BLaER1 treated with 17β-estradiol and CSF1 and Interleukin-3, amounts not matched to agents 10 nM and 100 nM (cell line): ENCODE measurements around the gene WHAMM.
"Not testable (repeated sequence)": the region's sequence is repeated elsewhere in the genome, so short reads cannot be mapped to it uniquely, and the experiment has no call there.

Source experiments
- H3K27ac ChIP-seq, 11 experiments: shearing (Covaris generic); formaldehyde crosslinking; 2 replicates each; pipeline ENCODE4 v1.8.1; 2022
- H3K27me3 ChIP-seq, 11 experiments: shearing (Covaris generic); formaldehyde crosslinking; 2 replicates each; pipeline ENCODE4 v1.8.1; 2022
- H3K36me3 ChIP-seq, 11 experiments: shearing (Covaris generic); formaldehyde crosslinking; 2 replicates each; pipeline ENCODE4 v1.8.1; 2022
- H3K4me1 ChIP-seq, 10 experiments: shearing (Covaris generic); formaldehyde crosslinking; 2 replicates each; pipeline ENCODE4 v1.8.1; 2022
- H3K4me2 ChIP-seq, 11 experiments: shearing (Covaris generic); formaldehyde crosslinking; 2 replicates each; pipeline ENCODE4 v1.8.1; 2022
- H3K4me3 ChIP-seq, 10 experiments: shearing (Covaris generic); formaldehyde crosslinking; 2 replicates each; pipeline ENCODE4 v1.8.1; 2022
- H3K9ac ChIP-seq, 11 experiments: shearing (Covaris generic); formaldehyde crosslinking; 2 replicates each; pipeline ENCODE4 v1.8.1; 2022
- H3K9me3 ChIP-seq, 11 experiments: shearing (Covaris generic); formaldehyde crosslinking; replicated peaks in 1 of 11; 2 replicates each; pipeline ENCODE4 v1.8.1; 2022
- H4K20me1 ChIP-seq, 11 experiments: shearing (Covaris generic); formaldehyde crosslinking; 2 replicates each; pipeline ENCODE4 v1.8.1; 2022
- Cebpa-rat ChIP-seq, 11 experiments: shearing (Covaris generic); IDR thresholded peaks; 2 replicates each; pipeline ENCODE4 v1.8.1; 2022

Gene WHAMM

GRCh38 chr15:82808634-82809041 is 790 bp upstream of the WHAMM start:
- Histone ChIP-seq H3K9me3 (no peaks in the 10 kb centered on the region), H3K9ac (no peak overlapping the region), H3K4me3 (peak overlapping the region in 3 of 10 experiments; percentile 96 to 99 (median 97); a peak in 2 of 20 replicates), H3K4me1 (peaks cover 55 to 75% (median 68%) of the 10 kb centered on the region in 10 experiments), H4K20me1 (peaks cover 16 to 39% (median 31%) of the 10 kb centered on the region in 11 experiments; a peak in 20 of 22 replicates), H3K4me2 (peak overlapping the region; percentile 46 to 88 (median 62)), H3K27me3 (no peaks in the 10 kb centered on the region), H3K27ac (peak overlapping the region in 4 of 11 experiments; percentile 0 to 100 (median 60); a peak in 2 of 22 replicates), H3K36me3 (peaks cover 8 to 18% (median 16%) of the 10 kb centered on the region in 11 experiments)
- no peak for TF ChIP-seq Cebpa-rat (IDR thresholded peaks at IDR 0.05)

GRCh38 chr15:82810061-82810889 is 847 bp downstream of the WHAMM start:
- H3K4me3 ChIP-seq, result peak overlapping the region; percentile 88 to 99 (median 98)
- peak overlapping the region; percentile 67 to 93 (median 85) for H3K4me2 ChIP-seq
- H3K36me3 ChIP-seq, result peaks cover 20 to 34% (median 30%) of the 10 kb centered on the region in 11 experiments
- H3K27me3 ChIP-seq, result no peaks in the 10 kb centered on the region
- peak overlapping the region; percentile 94 to 100 (median 98) for H3K9ac ChIP-seq
- H4K20me1 ChIP-seq, result peaks cover 16 to 51% (median 39%) of the 10 kb centered on the region in 11 experiments; a peak in 20 of 22 replicates
- no peaks in the 10 kb centered on the region for H3K9me3 ChIP-seq
- H3K4me1 ChIP-seq, result peaks cover 40 to 59% (median 52%) of the 10 kb centered on the region in 10 experiments
- peak in 7 of 11 experiments; percentile 60 to 82 (median 68); a peak in 12 of 22 replicates for TF ChIP-seq Cebpa-rat (IDR thresholded peaks at IDR 0.05)
- H3K27ac ChIP-seq, result peak overlapping the region; percentile 94 to 100 (median 99)

GRCh38 chr15:82810890-82811426 is 1.5 kb downstream of the WHAMM start:
- TF ChIP-seq Cebpa-rat (IDR thresholded peaks at IDR 0.05), result no peak
- peak overlapping the region; percentile 88 to 99 (median 98) for H3K4me3 ChIP-seq
- H3K27ac ChIP-seq, result peak overlapping the region; percentile 94 to 100 (median 99); a peak in 21 of 22 replicates
- H3K27me3 ChIP-seq, result no peaks in the 10 kb centered on the region
- no peaks in the 10 kb centered on the region for H3K9me3 ChIP-seq
- H3K36me3 ChIP-seq, result peaks cover 27 to 41% (median 37%) of the 10 kb centered on the region in 11 experiments
- peaks cover 33 to 52% (median 45%) of the 10 kb centered on the region in 10 experiments for H3K4me1 ChIP-seq
- peak overlapping the region; percentile 94 to 100 (median 98) for H3K9ac ChIP-seq
- peaks cover 20 to 58% (median 45%) of the 10 kb centered on the region in 11 experiments; a peak in 20 of 22 replicates for H4K20me1 ChIP-seq
- peak overlapping the region; percentile 67 to 93 (median 85) for H3K4me2 ChIP-seq

- H3K4me1 ChIP-seq, result peaks cover 18 to 32% (median 26%) of the 10 kb centered on the region in 10 experiments
- H3K27me3 ChIP-seq, result no peaks in the 10 kb centered on the region
- H3K27ac ChIP-seq, result no peak overlapping the region; a peak in 1 of 22 replicates
- peaks cover 0 to 3% (median 0%) of the 10 kb centered on the region in 11 experiments; a peak in 1 of 22 replicates for H3K9me3 ChIP-seq
- peaks cover 47 to 61% (median 58%) of the 10 kb centered on the region in 11 experiments for H3K36me3 ChIP-seq
- no peak overlapping the region for H3K4me3 ChIP-seq
- H3K9ac ChIP-seq, result no peak overlapping the region
- peaks cover 28 to 74% (median 61%) of the 10 kb centered on the region in 11 experiments; a peak in 20 of 22 replicates for H4K20me1 ChIP-seq
- no peak for TF ChIP-seq Cebpa-rat (IDR thresholded peaks at IDR 0.05)
- peak overlapping the region in 6 of 11 experiments; percentile 44 to 93 (median 87); a peak in 9 of 22 replicates for H3K4me2 ChIP-seq
Observed at GRCh38 chr15:82812994-82813393, 3.6 kb downstream of the WHAMM start.

- H3K27me3 ChIP-seq, result no peaks in the 10 kb centered on the region
- H3K9me3 ChIP-seq, result peaks cover 0 to 17% (median 11%) of the 10 kb centered on the region in 11 experiments; a peak in 16 of 22 replicates
- H3K27ac ChIP-seq, result no peak overlapping the region
- H3K9ac ChIP-seq, result no peak overlapping the region
- H3K4me3 ChIP-seq, result no peak overlapping the region
- peaks cover 83 to 100% (median 95%) of the 10 kb centered on the region in 11 experiments for H3K36me3 ChIP-seq
- no peak for TF ChIP-seq Cebpa-rat (IDR thresholded peaks at IDR 0.05)
- peaks cover 9 to 42% (median 29%) of the 10 kb centered on the region in 11 experiments; a peak in 19 of 22 replicates for H4K20me1 ChIP-seq
- H3K4me2 ChIP-seq, result no peak overlapping the region
- no peaks in the 10 kb centered on the region for H3K4me1 ChIP-seq
Observed at GRCh38 chr15:82820128-82820527, 10.7 kb downstream of the WHAMM start.

- Histone ChIP-seq H4K20me1 (peaks cover 0 to 42% (median 25%) of the 10 kb centered on the region in 11 experiments; a peak in 18 of 22 replicates), H3K9me3 (peaks cover 0 to 17% (median 11%) of the 10 kb centered on the region in 11 experiments; a peak in 16 of 22 replicates), H3K36me3 (peaks cover 83 to 100% (median 95%) of the 10 kb centered on the region in 11 experiments)
- H3K27me3 ChIP-seq, H3K9ac ChIP-seq, H3K4me2 ChIP-seq, H3K27ac ChIP-seq, H3K4me3 ChIP-seq, H3K4me1 ChIP-seq: not testable (repeated sequence)
Observed at GRCh38 chr15:82821396-82821795, 12.0 kb downstream of the WHAMM start.

- H3K27me3 ChIP-seq, H3K4me1 ChIP-seq, H3K4me3 ChIP-seq, H3K27ac ChIP-seq, H3K9ac ChIP-seq, H3K4me2 ChIP-seq: not testable (repeated sequence)
- Histone ChIP-seq H4K20me1 (peaks cover 0 to 42% (median 20%) of the 10 kb centered on the region in 11 experiments; a peak in 16 of 22 replicates), H3K9me3 (peaks cover 0 to 17% (median 11%) of the 10 kb centered on the region in 11 experiments; a peak in 16 of 22 replicates), H3K36me3 (peaks cover 83 to 100% (median 95%) of the 10 kb centered on the region in 11 experiments)
Observed at GRCh38 chr15:82821851-82822250, 12.4 kb downstream of the WHAMM start.

GRCh38 chr15:82823049-82823448 is 13.6 kb downstream of the WHAMM start:
- Histone ChIP-seq H3K9me3 (peaks cover 0 to 15% (median 11%) of the 10 kb centered on the region in 11 experiments; a peak in 16 of 22 replicates), H3K9ac (no peak overlapping the region), H3K4me2 (no peak overlapping the region), H3K27ac (no peak overlapping the region), H3K36me3 (peaks cover 83 to 100% (median 95%) of the 10 kb centered on the region in 11 experiments), H3K4me3 (no peak overlapping the region), H3K27me3 (no peaks in the 10 kb centered on the region), H3K4me1 (no peaks in the 10 kb centered on the region), H4K20me1 (peaks cover 0 to 34% (median 13%) of the 10 kb centered on the region in 11 experiments; a peak in 13 of 22 replicates)
- no peak for TF ChIP-seq Cebpa-rat (IDR thresholded peaks at IDR 0.05)
